ENCODE measurements around the gene ALK. TPM values are rescaled to one million over a fixed set of nuclear protein-coding genes. Genes with fewer than 3 reads are reported as not detected.

The ALK gene
- total RNA-seq, 1 donor from 2014 or later = 1.1 TPM

DNA sequence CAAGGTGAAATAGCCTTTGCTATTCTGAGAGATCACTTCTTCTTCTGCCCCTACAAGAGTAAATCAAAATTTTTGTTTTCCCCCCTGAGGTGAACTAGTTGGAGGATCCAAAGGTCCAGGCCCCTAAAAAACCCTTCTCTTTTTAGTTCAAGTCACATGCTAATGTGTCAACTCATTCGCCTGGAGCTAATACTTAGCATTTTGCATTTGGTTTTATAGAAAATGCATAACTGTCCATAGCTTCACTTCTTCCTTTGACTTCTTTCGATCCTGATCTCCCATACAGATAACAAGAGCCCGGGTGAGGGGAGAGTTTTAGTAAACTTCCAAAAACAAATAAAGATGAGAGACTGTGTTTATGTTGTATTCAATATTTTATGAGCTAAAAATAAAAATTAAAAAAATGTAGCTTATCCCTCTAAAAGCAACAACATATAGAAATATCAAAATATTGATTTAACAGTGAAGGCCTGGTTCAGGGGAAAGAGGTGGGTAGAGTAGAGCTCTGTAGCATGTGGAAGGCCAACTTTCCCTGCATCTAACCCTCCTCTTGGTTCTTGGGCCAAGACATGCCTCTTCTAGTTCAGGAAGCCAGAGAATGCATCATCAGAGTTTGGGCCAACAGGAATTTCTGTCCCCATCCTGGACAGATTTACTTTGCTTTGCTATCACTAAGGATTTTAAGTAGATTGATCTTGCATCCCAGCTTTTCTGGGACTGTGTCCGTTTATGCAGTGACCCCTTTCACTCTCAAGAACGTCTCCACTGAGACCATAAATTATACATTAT lies 333.8 kb downstream of the ALK start:
- no peaks in the 10 kb centered on the region for H3K9me3 ChIP-seq
- DNase-seq (no peak), ATAC-seq (no peak)
- H3K36me3 ChIP-seq = no peaks in the 10 kb centered on the region
- TF ChIP-seq, protein P1, sequence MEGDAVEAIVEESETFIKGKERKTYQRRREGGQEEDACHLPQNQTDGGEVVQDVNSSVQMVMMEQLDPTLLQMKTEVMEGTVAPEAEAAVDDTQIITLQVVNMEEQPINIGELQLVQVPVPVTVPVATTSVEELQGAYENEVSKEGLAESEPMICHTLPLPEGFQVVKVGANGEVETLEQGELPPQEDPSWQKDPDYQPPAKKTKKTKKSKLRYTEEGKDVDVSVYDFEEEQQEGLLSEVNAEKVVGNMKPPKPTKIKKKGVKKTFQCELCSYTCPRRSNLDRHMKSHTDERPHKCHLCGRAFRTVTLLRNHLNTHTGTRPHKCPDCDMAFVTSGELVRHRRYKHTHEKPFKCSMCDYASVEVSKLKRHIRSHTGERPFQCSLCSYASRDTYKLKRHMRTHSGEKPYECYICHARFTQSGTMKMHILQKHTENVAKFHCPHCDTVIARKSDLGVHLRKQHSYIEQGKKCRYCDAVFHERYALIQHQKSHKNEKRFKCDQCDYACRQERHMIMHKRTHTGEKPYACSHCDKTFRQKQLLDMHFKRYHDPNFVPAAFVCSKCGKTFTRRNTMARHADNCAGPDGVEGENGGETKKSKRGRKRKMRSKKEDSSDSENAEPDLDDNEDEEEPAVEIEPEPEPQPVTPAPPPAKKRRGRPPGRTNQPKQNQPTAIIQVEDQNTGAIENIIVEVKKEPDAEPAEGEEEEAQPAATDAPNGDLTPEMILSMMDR (IDR thresholded peaks at IDR 0.05) = no peak
- no peaks in the 10 kb centered on the region for H3K4me1 ChIP-seq
- H3K27ac ChIP-seq = no peak overlapping the region
- H3K4me3 ChIP-seq = no peak overlapping the region
- intact Hi-C loops (cut with DNase I) = no loop called here
- no peaks in the 10 kb centered on the region for H3K27me3 ChIP-seq (ENCODE audit: low read depth)

DNA sequence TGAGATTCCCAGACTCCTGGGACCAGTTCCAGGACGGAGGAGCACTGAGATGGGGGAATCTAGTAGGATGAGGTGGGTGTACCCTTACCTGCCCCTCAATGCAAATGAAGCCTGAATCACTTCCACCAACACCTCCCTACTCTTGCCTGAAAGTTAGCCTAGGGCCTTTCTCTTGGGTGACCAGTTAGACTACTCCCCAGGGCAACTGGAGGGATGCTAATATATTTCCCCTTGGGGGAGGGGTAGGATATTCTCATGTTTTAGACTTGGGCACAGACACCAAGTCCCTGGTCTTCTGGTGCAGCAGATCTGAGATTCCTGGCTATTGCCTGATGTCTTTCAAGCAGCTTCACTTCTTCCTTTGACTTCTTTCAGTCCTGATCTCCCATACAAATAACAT lies 334.5 kb downstream of the ALK start:
- H3K4me1 ChIP-seq = no peaks in the 10 kb centered on the region
- H3K27ac ChIP-seq = no peak overlapping the region
- H3K9me3 ChIP-seq = no peaks in the 10 kb centered on the region
- H3K4me3 ChIP-seq = no peak overlapping the region
- ATAC-seq = no peak
- H3K27me3 ChIP-seq (ENCODE audit: low read depth) = no peaks in the 10 kb centered on the region
- TF ChIP-seq, protein P1 (IDR thresholded peaks at IDR 0.05) = no peak
- DNase-seq = no peak
- no peaks in the 10 kb centered on the region for H3K36me3 ChIP-seq
- intact Hi-C loops (cut with DNase I) = no loop called here

DNA sequence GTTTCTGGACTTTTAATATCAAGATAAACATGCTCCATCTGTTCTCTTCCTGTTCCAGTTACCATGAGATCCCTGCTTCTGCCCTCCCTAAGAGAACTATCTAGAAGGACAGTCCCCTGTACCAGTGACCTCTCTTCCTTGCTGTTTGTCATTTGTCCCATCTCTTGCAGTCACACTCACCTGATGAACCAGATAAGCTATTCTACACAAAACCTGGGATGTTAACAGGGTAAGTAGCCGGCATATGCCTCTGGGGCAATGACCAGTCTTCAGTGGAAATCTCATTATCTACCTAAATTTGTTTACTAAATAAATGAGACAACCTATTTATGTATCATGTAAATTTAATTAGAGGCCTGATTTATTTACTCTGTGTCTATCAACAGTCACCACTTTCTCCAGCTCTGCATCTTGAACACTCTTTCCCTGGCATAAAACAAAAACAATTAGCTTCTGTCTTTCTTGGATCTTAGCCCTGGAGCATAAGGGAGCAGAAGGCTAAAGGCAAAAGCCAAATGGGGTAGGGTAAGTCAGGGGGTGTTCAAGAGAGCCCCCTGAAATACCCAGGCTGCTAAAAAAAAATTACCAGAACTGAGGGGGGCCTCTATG lies 337.7 kb downstream of the ALK start:
- DNase-seq = no peak
- Histone ChIP-seq H3K27ac (no peak overlapping the region), H3K36me3 (no peaks in the 10 kb centered on the region), H3K9me3 (no peaks in the 10 kb centered on the region), H3K4me3 (no peak overlapping the region), H3K4me1 (no peaks in the 10 kb centered on the region), H3K27me3 (ENCODE audit: low read depth) (no peaks in the 10 kb centered on the region)
- TF ChIP-seq, protein P1 (IDR thresholded peaks at IDR 0.05) = no peak
- intact Hi-C loops (cut with DNase I) = no loop called here
- no peak for ATAC-seq

DNA sequence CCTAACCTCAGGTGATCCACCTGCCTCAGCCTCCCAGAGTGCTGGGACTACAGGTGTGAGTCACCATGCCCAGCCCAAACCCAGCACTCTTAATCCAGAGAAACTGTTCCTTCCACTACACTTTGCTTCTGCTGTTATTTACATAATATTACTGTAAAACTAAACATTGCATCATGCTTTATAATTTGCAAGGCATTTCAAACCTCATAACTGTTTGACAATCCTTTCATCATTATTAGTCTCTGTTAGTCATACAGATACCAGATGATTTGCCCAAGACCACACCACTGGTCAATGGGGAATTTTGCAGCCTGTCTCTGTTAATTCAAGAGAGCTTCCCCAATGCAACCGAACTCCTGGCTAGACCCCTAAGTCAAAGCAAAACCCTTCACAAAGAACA lies 338.3 kb downstream of the ALK start:
- no peak for ATAC-seq
- TF ChIP-seq, protein P1 (IDR thresholded peaks at IDR 0.05) = no peak
- Histone ChIP-seq H3K27me3 (ENCODE audit: low read depth) (no peaks in the 10 kb centered on the region), H3K36me3 (no peaks in the 10 kb centered on the region), H3K4me3 (no peak overlapping the region), H3K4me1 (no peaks in the 10 kb centered on the region), H3K27ac (no peak overlapping the region), H3K9me3 (no peaks in the 10 kb centered on the region)
- DNase-seq = no peak
- intact Hi-C loops (cut with DNase I) = no loop called here

GRCh38 chr2:29582062-29582461 lies 339.3 kb downstream of the ALK start:
- Histone ChIP-seq H3K4me1 (no peaks in the 10 kb centered on the region), H3K27ac (no peak overlapping the region), H3K27me3 (ENCODE audit: low read depth) (no peaks in the 10 kb centered on the region), H3K36me3 (no peaks in the 10 kb centered on the region), H3K4me3 (no peak overlapping the region), H3K9me3 (no peaks in the 10 kb centered on the region)
- ATAC-seq (no peak), DNase-seq (no peak)
- intact Hi-C loops (cut with DNase I) = no loop called here
- TF ChIP-seq, protein P1 (IDR thresholded peaks at IDR 0.05) = no peak
